COLO668 (cell line): ENCODE measurements around the gene IQCE.
A peak's percentile ranks its signal among the peaks of the same experiment; 100 is the strongest.
"Not testable (repeated sequence)": the region's sequence is repeated elsewhere in the genome, so short reads cannot be mapped to it uniquely, and the experiment has no call there.

Source experiments
- DNase-seq: peaks from one replicate; lab custom pipeline; 2025; ENCODE audit not compliant: unreplicated experiment; lab: John Stamatoyannopoulos, UW

IQCE gene

GRCh38 chr7:2553108-2553507 is 5.7 kb upstream of the IQCE start:
- DNase-seq: no peak

DNA sequence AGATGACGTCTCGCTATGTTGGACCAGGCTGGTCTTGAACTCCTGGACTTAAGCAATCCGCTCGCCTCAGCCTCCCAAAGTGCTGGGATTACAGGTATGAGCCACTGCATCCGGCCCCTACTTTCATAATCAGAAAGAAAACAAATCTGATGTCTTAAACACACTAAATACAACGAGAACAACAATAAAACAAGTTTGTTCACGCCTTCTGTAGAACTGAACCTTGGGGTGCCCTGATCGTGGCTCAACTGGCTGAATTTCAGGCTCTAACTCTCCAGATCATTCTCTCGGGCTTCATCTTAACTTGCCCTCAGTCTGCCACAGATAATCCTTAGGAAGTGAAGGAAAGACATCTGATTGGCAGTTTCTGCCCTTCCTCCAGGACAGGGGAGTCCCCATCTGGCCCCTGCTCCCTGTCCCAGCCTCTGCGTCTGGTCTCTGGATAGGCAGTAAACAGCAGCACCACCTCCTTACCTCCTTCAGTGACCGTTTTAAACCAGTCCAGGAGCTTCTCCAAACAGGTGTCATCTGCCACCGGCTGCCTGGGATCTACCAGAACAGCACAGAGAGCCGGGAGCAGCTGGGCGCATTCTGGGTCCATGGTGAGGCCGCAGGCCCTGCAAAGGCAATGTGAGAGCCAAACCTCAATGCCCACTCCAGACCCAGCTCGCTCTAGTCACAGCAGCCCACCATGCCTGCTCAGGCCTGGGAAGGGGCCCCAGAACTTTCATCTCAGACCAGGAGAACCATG is 4.8 kb upstream of the IQCE start:
- peak; percentile 70 for DNase-seq

GRCh38 chr7:2554661-2555111 is 4.1 kb upstream of the IQCE start:
- DNase-seq: no peak

GRCh38 chr7:2555121-2556052 is 3.4 kb upstream of the IQCE start, which contains the start of gene BRAT1:
TSS of gene BRAT1 (minus strand) at chr7:2555524. CDS start at chr7:2554431, 1,093 bp downstream.
- peak; percentile 99 for DNase-seq

DNA sequence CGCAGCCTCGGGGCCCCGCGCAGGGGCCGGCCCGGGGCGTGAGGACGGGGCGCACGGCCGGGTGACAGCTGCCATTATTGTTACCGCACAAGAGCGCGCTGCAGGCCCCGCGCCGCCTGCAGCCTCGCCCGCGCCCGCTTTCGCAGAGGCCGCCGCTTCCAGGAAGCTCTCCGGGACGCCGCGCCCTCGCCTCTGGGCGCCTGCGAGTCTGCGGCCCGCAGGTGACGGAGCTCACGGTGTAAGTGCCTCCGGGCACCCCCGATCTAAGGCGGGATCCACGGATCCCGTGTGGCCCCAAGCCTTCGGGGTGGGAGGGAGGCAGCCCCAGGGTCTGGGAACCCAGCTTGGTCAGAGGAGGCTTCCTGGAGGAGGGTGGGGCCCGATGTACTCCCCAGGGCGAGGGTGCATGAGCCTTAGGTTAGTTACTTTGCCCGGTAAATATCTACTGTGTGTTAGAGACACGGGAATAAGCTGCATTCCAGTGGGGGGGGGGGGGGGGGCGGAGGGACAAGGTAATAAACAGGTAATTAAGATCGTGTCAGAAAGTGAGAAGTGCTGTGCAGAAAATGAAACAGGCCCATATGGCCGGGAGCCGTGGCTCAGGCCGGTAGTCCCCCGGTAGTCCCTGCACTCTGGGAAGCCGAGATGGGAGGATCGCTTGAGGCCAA is 638 bp downstream of the IQCE start:
- DNase-seq: peak; percentile 69

- DNase-seq: not testable (repeated sequence)
Observed at GRCh38 chr7:2563955-2564354, 5.2 kb downstream of the IQCE start.

DNA sequence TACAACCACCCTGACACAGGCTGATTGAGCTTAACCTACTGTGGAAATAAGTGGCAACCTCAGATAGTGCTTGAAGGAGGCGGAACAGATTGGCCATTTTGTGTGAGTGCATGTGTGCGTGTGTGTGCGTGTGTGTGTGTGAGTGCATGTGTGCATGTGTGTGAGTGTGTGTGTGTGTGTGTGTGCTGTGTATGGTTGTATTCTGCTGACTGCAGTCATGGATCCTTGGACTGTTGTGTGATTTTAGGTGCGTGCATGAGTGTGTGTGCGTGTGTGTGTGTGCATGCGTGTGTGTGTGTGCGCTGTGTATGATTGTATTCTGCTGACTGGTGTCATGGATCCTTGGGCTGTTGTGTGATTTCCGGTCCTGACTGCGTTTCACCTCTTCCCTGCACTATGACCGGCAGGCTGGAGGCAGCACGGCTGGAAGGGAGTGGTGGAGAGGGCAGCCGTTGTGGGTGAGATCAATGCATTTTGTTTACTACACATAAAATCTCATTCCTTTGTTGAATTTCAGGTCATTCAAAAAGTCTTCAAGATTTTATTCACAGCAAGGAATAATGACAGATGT is 6.3 kb downstream of the IQCE start:
- no peak for DNase-seq

- DNase-seq: no peak
Observed at GRCh38 chr7:2566348-2566889, 7.6 kb downstream of the IQCE start.

DNA sequence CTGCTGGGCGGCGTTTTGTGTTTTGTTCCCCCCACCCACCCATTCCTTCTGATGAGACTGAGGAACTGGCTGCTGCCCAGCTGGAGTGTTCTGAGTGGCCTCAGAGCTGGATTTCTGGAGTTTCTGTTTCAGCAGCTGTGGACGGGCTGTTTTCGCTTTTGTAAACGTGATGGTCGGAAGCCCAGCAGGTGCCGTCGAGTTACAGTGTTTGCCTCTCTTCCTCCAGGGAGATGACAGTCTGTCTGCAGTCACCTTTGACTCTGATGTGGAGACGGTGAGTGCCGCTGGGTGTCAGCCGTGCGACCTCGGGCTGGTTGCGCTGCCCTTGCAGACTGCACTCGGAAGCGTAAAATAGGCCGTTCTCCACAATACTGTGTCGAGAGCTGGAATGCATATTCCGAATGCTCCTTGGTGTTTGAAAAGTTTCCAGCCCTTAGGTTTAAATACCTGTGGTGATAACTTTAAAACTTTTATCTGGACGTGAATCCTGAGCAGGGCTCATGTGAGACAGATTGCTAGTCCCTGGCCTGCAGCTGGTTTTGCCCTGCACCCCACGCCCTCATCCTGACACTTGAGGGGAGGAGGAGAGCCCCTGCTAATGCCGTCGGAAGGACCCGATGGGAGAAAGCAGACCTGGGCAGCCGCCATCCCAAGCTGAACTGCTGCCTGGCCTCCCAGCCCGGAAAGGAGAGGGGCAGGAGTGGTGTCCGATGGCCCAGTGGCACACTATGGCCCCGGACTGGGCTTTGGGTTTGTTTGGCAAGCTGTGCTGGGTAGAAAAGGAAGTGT is 8.3 kb downstream of the IQCE start:
- no peak for DNase-seq

- peak; percentile 24 for DNase-seq
Observed at GRCh38 chr7:2567679-2568278, 9.0 kb downstream of the IQCE start.

DNA sequence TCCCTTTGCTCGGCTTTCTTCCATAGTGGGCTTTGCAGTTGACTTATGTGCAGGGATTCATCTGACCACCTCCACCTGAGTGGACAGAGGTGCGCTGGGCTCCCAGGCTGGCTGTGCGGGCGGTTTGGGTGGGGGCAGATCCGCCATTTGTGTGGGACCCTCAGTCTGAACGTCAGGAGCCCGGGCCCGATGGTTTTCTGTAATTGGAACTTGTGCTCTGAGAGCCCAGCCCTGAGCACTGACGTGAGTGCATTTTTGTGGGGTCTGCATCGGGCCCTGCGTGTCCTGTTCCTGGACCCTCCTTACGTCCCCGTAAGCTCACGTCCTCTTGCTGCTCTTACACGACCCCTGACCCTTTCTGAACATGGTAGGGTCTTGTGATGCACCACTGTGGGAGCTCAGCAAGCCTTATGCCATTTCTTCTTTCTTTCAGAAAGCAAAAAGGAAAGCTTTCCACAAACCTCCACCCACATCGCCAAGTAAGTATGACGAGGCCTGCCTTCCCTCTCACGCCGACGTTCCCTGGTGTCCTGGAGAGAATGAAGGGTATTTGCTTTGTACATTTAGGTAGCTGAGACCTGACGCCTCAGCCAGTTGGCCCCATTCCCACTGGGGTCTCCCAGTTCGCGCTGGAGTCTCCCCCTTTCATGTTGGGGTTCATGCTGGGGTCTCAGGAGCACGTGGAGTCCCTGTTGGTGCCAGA is 9.9 kb downstream of the IQCE start:
- no peak for DNase-seq

- no peak for DNase-seq
Observed at GRCh38 chr7:2569421-2569820, 10.6 kb downstream of the IQCE start.

DNA sequence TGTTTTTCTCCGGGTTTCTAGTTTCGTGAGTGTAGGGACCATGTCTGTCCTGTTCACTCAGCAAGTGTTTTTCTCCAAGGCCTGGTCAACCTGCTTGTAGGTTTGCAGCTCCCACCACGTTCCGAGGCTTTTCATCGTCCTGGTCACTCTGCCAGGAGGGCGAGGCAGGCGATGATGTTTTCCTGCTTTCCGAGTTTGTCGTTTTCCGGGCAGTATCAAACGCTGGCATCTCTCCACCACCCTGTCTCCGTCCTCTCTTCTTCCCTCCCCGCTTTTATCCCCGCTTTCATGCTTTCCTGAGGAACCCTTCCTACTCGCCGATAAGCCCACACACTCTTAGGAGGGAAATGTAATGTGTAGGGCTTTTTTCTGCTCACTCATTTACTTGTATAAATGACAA is 11.2 kb downstream of the IQCE start:
- no peak for DNase-seq

GRCh38 chr7:2571409-2571808 is 12.6 kb downstream of the IQCE start:
- no peak for DNase-seq

DNA sequence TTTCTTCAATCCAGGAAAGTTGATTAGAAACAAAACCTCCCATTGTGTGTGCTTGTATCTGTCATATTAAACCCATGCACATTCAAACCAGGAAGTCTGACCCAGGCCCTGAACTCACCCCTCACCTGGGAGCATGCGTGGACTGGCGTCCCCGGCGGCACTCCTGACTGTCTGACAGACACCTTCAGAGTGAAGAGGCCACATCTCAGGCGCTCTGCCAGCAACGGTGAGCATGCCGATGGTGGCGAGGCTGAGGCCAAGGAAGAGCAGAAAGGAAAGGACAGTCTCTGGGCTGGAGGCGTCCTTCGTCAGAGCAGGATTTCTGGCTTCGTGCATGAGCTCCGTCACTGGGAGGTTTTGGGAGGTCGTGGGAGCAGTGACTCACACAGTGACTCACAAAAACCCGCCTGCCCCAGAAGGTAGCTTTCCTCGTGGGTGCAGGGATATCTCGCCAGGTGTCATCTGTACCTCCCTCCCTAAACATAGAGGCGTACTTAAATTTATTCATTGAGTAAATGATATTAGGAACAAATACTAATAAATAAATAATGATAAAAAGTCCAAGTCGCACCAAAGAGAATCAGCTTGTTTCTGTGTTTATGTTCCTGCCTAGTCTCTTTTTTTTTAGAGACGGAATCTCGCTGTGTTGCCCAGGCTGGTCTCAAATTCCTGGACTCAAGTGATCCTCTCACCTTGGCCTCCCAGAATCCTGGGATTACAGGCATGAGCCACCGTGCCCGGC is 13.5 kb downstream of the IQCE start:
- DNase-seq: no peak

DNA sequence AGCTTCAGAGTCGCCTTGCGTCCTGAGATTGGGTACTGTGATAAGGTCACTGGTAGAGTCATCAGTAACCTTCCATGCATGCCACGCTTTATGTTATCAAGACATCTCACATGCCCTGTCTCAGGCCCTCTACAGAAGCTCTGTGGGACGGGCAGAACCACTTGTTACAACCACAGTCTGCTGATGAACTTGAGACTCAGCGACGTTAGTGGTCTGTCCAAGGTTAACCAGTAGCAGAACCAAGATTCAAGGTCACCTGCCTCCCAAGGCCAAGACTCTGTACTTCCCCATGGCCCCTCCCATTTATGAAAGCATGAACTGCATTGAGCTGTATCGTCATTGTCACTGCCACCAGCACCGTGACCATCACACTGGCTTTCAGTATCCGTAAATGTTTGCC is 15.0 kb downstream of the IQCE start:
- DNase-seq: no peak

- no peak for DNase-seq
Observed at GRCh38 chr7:2575046-2575732, 16.4 kb downstream of the IQCE start.
